H1 (cell line): ENCODE data around the gene SKAP1. TPM values are rescaled to one million over a fixed set of nuclear protein-coding genes. Genes with fewer than 3 reads are reported as not detected.

Experiments used
- ASH2L ChIP-seq: fragments of 200-600, 300-600 bp; sonication (generic); IDR thresholded peaks from one replicate; pipeline ENCODE4 v1.7.1; 2017; ENCODE audit warnings: low read length
- BCL11A ChIP-seq, 2 experiments: IDR thresholded peaks; one replicate each; pipeline ENCODE4 v1.6.1; 2011; ENCODE audit warnings: low read depth in 2 of 2, low read length in 2 of 2, mild to moderate bottlenecking in 2 of 2
- CBX5 ChIP-seq: fragments of 300-800, 300-1000 bp; sonication (generic); IDR thresholded peaks from 2 replicates; pipeline ENCODE4 v1.7.1; 2016; ENCODE audit warnings: antibody characterized with exemption, low read length, low read depth
- CHD7 ChIP-seq: fragments of 300-600 bp; sonication (generic); IDR thresholded peaks from 2 replicates; pipeline ENCODE4 v1.7.1; 2012; ENCODE audit warnings: low read length, moderate library complexity, mild to moderate bottlenecking, inconsistent platforms; ENCODE audit not compliant: insufficient replicate concordance
- FOSL1 ChIP-seq: IDR thresholded peaks from 2 replicates; pipeline ENCODE4 v1.6.1; 2011; ENCODE audit warnings: mild to moderate bottlenecking, low read depth, low read length, moderate library complexity; ENCODE audit not compliant: insufficient read depth
- GTF2F1 ChIP-seq: IDR thresholded peaks from 2 replicates; pipeline ENCODE4 v1.6.1; 2012; ENCODE audit warnings: low read depth, low read length, improper control_type of control experiment, borderline replicate concordance
- HDAC6 ChIP-seq: IDR thresholded peaks from one replicate; pipeline ENCODE4 v1.7.1; 2012; ENCODE audit warnings: low read depth, mild to moderate bottlenecking, inconsistent platforms, low read length, moderate library complexity
- KDM1A ChIP-seq: fragments of 200-600, 300-600 bp; sonication (generic); IDR thresholded peaks from 2 replicates; pipeline ENCODE4 v1.7.1; 2016; ENCODE audit warnings: mild to moderate bottlenecking, low read length, borderline replicate concordance
- PHF8 ChIP-seq: fragments of 200-600 bp; sonication (generic); conservative IDR thresholded peaks from 2 replicates; pipeline ENCODE4 v1.7.1; 2012; ENCODE audit warnings: low read depth, mild to moderate bottlenecking, inconsistent platforms, low read length, moderate library complexity
- RFX5 ChIP-seq: IDR thresholded peaks from 2 replicates; pipeline ENCODE4 v1.6.1; 2011; ENCODE audit warnings: low read depth, low read length, improper control_type of control experiment, borderline replicate concordance
- SP1 ChIP-seq: IDR thresholded peaks from 2 replicates; pipeline ENCODE4 v1.6.1; 2011; ENCODE audit warnings: low read depth, low read length
- TAF7 ChIP-seq: optimal IDR thresholded peaks from 2 replicates; pipeline ENCODE3; 2011; ENCODE audit warnings: low read depth, mild to moderate bottlenecking, inconsistent platforms, low read length, moderate library complexity, borderline replicate concordance
- polyA plus RNA-seq, 7 experiments: library from polyadenylated mRNA; depleted of rRNA in 3 of 7; stranded (reverse) in 5 of 7; unstranded in 2 of 7; fragments of >200 nt in 5 of 7; fragments of 200-250 nt in 2 of 7; gene quantifications; 1 replicate in 5 of 7; 2 replicates in 1 of 7; 4 replicates in 1 of 7; pipeline versions ENCODE4 v1.2.1 to v1.2.3, GENCODE V29; 2011 to 2013; ENCODE audit warnings: missing spikeins in 2 of 7, mixed read lengths in 2 of 7
- total RNA-seq: library from RNA; stranded (reverse); fragmentation: NEBNext Ultra II Directional; extraction: Animal tissue kit (Norgen Biotek cat#: 25700); gene quantifications from 2 replicates; pipeline ENCODE4 v1.2.1, GENCODE V29; 2021

Gene SKAP1
- total and polyA plus RNA-seq, 2 of the 8 experiments (the other 6 are each of a cell fraction or from before 2014, with no cell fraction given) = not detected

DNA sequence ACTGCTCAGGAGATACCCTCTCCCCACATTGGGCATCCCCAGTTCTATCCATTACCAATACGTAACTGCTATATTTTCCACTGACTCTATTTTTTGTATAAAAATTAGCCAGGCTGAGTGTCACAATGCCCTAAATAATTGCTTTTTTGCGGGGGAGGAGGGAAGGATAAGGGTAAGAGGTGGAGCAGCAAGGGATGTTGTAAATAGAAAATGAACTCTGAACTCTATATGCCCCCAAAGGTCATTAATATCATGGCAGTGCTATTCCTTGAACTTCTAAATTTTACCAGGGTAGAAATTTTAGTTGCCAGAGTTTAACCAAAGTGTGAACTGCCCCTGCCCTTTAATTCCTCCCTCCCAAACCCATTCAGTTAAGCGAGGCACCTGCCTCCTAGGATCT lies 118.7 kb downstream of the SKAP1 start (continued):
- TF ChIP-seq CHD7 (no peak), BCL11A (IDR thresholded peaks at IDR 0.05; ENCODE audit: low read depth in 2 of 2, low read length in 2 of 2) (no peak), RFX5 (no peak), FOSL1 (no peak), PHF8 (no peak), HDAC6 (no peak), KDM1A (no peak), SP1 (no peak), ASH2L (no peak), TAF7 (no peak), GTF2F1 (no peak), CBX5 (no peak)
